SK-N-SH (cell line): ENCODE measurements around the gene CPNE2. TPM values are rescaled to one million over a fixed set of nuclear protein-coding genes. Genes with fewer than 3 reads are reported as not detected.

Experiments used
- CTCF ChIA-PET: fragments of 300-600, 350-600 bp; formaldehyde crosslinking; extraction: SDS; loops from one replicate; lab custom pipeline; 2021; lab: Yijun Ruan, JAX
- POLR2A ChIA-PET: fragments of 350-600 bp; sonication (Branson Sonifier 250); formaldehyde crosslinking; extraction: SDS; loops from one replicate; lab custom pipeline; 2020; ENCODE audit warnings: antibody characterized with exemption, inconsistent platforms; lab: Yijun Ruan, JAX
- DNase-seq: peaks from one replicate; pipeline ENCODE4 v3.0.0; 2012
- H2AFZ ChIP-seq: fragments of 200-600 bp; sonication (generic); 2 replicates; pipeline ENCODE4 v1.8.1; 2016; ENCODE audit warnings: antibody characterized with exemption, mild to moderate bottlenecking, low read depth
- H3F3A ChIP-seq: fragments of 200-600 bp; sonication (generic); replicated peaks from 2 replicates; pipeline ENCODE3; 2016; ENCODE audit warnings: antibody characterized with exemption, mild to moderate bottlenecking; ENCODE audit not compliant: insufficient read depth
- H3K27ac ChIP-seq, 2 experiments: fragments of 200-500 bp in 1 of 2; fragments of 200-600 bp in 1 of 2; sonication (Bioruptor generic) in 1 of 2; sonication (generic), shearing (Covaris generic) in 1 of 2; 2 replicates each; pipeline versions ENCODE4 v1.5.1 to v1.6.1; 2014 to 2016; ENCODE audit warnings: low read depth in 2 of 2, inconsistent platforms in 1 of 2, low read length in 1 of 2, mild to moderate bottlenecking in 1 of 2, mixed read lengths in 1 of 2
- H3K27me3 ChIP-seq: fragments of 200-600 bp; sonication (generic), shearing (Covaris generic); 2 replicates; pipeline ENCODE4 v1.6.1; 2016; ENCODE audit warnings: mixed run types; ENCODE audit not compliant: insufficient read depth
- H3K36me3 ChIP-seq, 2 experiments: fragments of 200-500 bp in 1 of 2; fragments of 200-600 bp in 1 of 2; sonication (Bioruptor generic) in 1 of 2; sonication (generic) in 1 of 2; replicated peaks in 1 of 2; 2 replicates each; pipeline versions ENCODE3 to v1.5.1; 2014 to 2016; ENCODE audit warnings: low read length in 1 of 2, mild to moderate bottlenecking in 1 of 2; ENCODE audit not compliant: insufficient read depth in 2 of 2, control insufficient read depth in 1 of 2
- H3K4me1 ChIP-seq, 2 experiments: fragments of 200-500 bp in 1 of 2; fragments of 200-600 bp in 1 of 2; sonication (Bioruptor generic) in 1 of 2; sonication (generic), shearing (Covaris generic) in 1 of 2; 2 replicates each; pipeline versions ENCODE4 v1.5.1 to v1.6.1; 2014 to 2016; ENCODE audit warnings: low read depth in 1 of 2, low read length in 1 of 2, mixed run types in 1 of 2; ENCODE audit not compliant: insufficient read depth in 2 of 2, control insufficient read depth in 1 of 2
- H3K4me2 ChIP-seq: fragments of 200-600 bp; sonication (generic), shearing (Covaris generic); 2 replicates; pipeline ENCODE4 v1.6.1; 2017; ENCODE audit warnings: mixed run types
- H3K4me3 ChIP-seq, 2 experiments: fragments of 200-500 bp in 1 of 2; fragments of 200-600 bp in 1 of 2; sonication (Bioruptor generic) in 1 of 2; sonication (generic), shearing (Covaris generic) in 1 of 2; 2 replicates each; pipeline versions ENCODE4 v1.5.1 to v1.8.1; 2014 to 2016; ENCODE audit warnings: low read depth in 2 of 2, inconsistent platforms in 1 of 2, low read length in 1 of 2, mild to moderate bottlenecking in 1 of 2, mixed read lengths in 1 of 2, moderate library complexity in 1 of 2
- H3K79me2 ChIP-seq: fragments of 200-600 bp; sonication (generic); 2 replicates; pipeline ENCODE4 v1.8.1; 2017; ENCODE audit warnings: mild to moderate bottlenecking; ENCODE audit not compliant: insufficient read depth
- H3K9ac ChIP-seq: fragments of 200-600 bp; sonication (generic); 2 replicates; pipeline ENCODE4 v1.6.1; 2017; ENCODE audit warnings: mixed run types
- H3K9me2 ChIP-seq: fragments of 200-600 bp; sonication (generic); 2 replicates; pipeline ENCODE4 v1.6.1; 2017; ENCODE audit warnings: mixed run types
- H3K9me3 ChIP-seq: fragments of 200-600 bp; sonication (generic); 2 replicates; pipeline ENCODE4 v1.6.1; 2017; ENCODE audit warnings: mixed run types, mild to moderate bottlenecking, moderate library complexity
- H4K20me1 ChIP-seq: fragments of 200-600 bp; sonication (generic); 2 replicates; pipeline ENCODE4 v1.6.1; 2017; ENCODE audit warnings: mild to moderate bottlenecking, mixed run types; ENCODE audit not compliant: insufficient read depth
- CHD2 ChIP-seq: fragments of 150-350 bp; IDR thresholded peaks from 2 replicates; pipeline ENCODE4 v1.6.1; 2018; ENCODE audit warnings: low read length; ENCODE audit not compliant: partially characterized antibody
- ELF1 ChIP-seq: IDR thresholded peaks from 2 replicates; pipeline ENCODE4 v1.4.0; 2012
- EP300 ChIP-seq, 2 experiments: IDR thresholded peaks; 2 replicates each; pipeline versions ENCODE4 v1.4.0 to v1.6.1; 2012; ENCODE audit warnings: borderline replicate concordance in 1 of 2, low read depth in 1 of 2, low read length in 1 of 2
- FOXJ3 ChIP-seq: sonication (generic); formaldehyde crosslinking; IDR thresholded peaks from 2 replicates; pipeline ENCODE4 v1.5.1; 2020; ENCODE audit warnings: mild to moderate bottlenecking, missing genetic modification reagents
- FOXM1 ChIP-seq: IDR thresholded peaks from 2 replicates; pipeline ENCODE4 v1.4.0; 2012; ENCODE audit warnings: low read depth, mild to moderate bottlenecking
- JUND ChIP-seq: IDR thresholded peaks from 2 replicates; pipeline ENCODE4 v1.4.0; 2012
- MAX ChIP-seq: IDR thresholded peaks from 2 replicates; pipeline ENCODE4 v1.4.0; 2012; ENCODE audit warnings: low read depth
- PBX3 ChIP-seq: IDR thresholded peaks from 2 replicates; pipeline ENCODE4; 2012
- POLR2AphosphoS5 ChIP-seq: IDR thresholded peaks from 2 replicates; pipeline ENCODE4 v1.6.1; 2012; ENCODE audit warnings: low read depth, low read length
- RAD21 ChIP-seq: IDR thresholded peaks from 2 replicates; pipeline ENCODE4 v1.6.1; 2012; ENCODE audit warnings: mild to moderate bottlenecking, low read length
- RFX5 ChIP-seq: IDR thresholded peaks from 2 replicates; pipeline ENCODE4 v1.6.1; 2012; ENCODE audit warnings: mild to moderate bottlenecking, improper control_type of control experiment, low read length
- RXRA ChIP-seq: IDR thresholded peaks from 2 replicates; pipeline ENCODE4 v1.4.0; 2012; ENCODE audit warnings: low read depth, mild to moderate bottlenecking, borderline replicate concordance
- SIN3A ChIP-seq: IDR thresholded peaks from 2 replicates; pipeline ENCODE4 v1.6.1; 2012; ENCODE audit warnings: low read depth, mild to moderate bottlenecking, low read length, moderate library complexity, borderline replicate concordance
- TCF12 ChIP-seq: IDR thresholded peaks from 2 replicates; pipeline ENCODE4 v1.4.0; 2012
- TEAD4 ChIP-seq: IDR thresholded peaks from 2 replicates; pipeline ENCODE4 v1.4.0; 2012; ENCODE audit warnings: mild to moderate bottlenecking, borderline replicate concordance; ENCODE audit not compliant: insufficient read depth
- USF1 ChIP-seq: IDR thresholded peaks from 2 replicates; pipeline ENCODE4 v1.4.0; 2012; ENCODE audit warnings: low read depth, borderline replicate concordance
- USF2 ChIP-seq: fragments of 150-350 bp; IDR thresholded peaks from 2 replicates; pipeline ENCODE4 v1.6.1; 2017; ENCODE audit warnings: antibody characterized with exemption, low read length, low read depth, borderline replicate concordance
- YY1 ChIP-seq: IDR thresholded peaks from 2 replicates; pipeline ENCODE4 v1.4.0; 2012; ENCODE audit warnings: low read depth, mild to moderate bottlenecking
- WGBS: methylation state at CpG from one replicate; pipeline ENCODE4 v1.1.6; 2017; ENCODE audit warnings: low lambda C conversion rate; 5-methylcytosine and 5-hydroxymethylcytosine counted together
- polyA plus RNA-seq, 3 experiments: library from polyadenylated mRNA; depleted of rRNA; stranded (reverse); fragments of >200 nt; gene quantifications; 2 replicates each; pipeline ENCODE4 v1.2.3, GENCODE V29; 2012

The CPNE2 gene
- polyA plus RNA-seq, 1 of the 3 experiments (the other 2 are of a cell fraction) = 73.0 TPM

GRCh38 chr16:57167538-57167937 lies 75.2 kb downstream of the CPNE2 start:
- 94% methylated on average over 3 of the region's 3 CpGs for WGBS
- Histone ChIP-seq H3K9me3 (no peaks in the 10 kb centered on the region), H3K9me2 (no peaks in the 10 kb centered on the region), H3K79me2 (0 out of 2 replicates have a peak, but pooled peaks cover under 1% of the 10 kb centered on the region), H3F3A (peaks cover 18% of the 10 kb centered on the region), H3K27me3 (no peaks in the 10 kb centered on the region), H3K9ac (no peak overlapping the region), H3K4me1 (peaks cover 0 to 3% of the 10 kb centered on the region in 2 experiments; a peak in 1 of 4 replicates), H3K4me3 (no peak overlapping the region), H3K36me3 (peaks cover 67 to 74% of the 10 kb centered on the region in 2 experiments), H2AFZ (no peak overlapping the region), H4K20me1 (no peaks in the 10 kb centered on the region), H3K27ac (no peak overlapping the region), H3K4me2 (no peak overlapping the region)
- ChIA-PET POLR2A (no interaction called here), CTCF (interaction anchor here (0.6 to 1.0 kb wide), 8 partner anchors 16 to 211 kb away, joined by 3 to 6 read pairs (median 4); partner anchors contain the start of gene CPNE2)
- no peak for TF ChIP-seq FOXJ3
- TF ChIP-seq MAX = no peak
- TF ChIP-seq USF1 = no peak
- no peak for TF ChIP-seq EP300 (IDR thresholded peaks at IDR 0.05; ENCODE audit: borderline replicate concordance in 1 of 2, low read depth in 1 of 2, low read length in 1 of 2)
- TF ChIP-seq ELF1 = no peak
- no peak for TF ChIP-seq YY1
- no peak for TF ChIP-seq RAD21
- TF ChIP-seq POLR2AphosphoS5 = no peak
- TF ChIP-seq USF2 = no peak
- no peak for TF ChIP-seq CHD2
- no peak for TF ChIP-seq TCF12
- no peak for TF ChIP-seq RXRA
- no peak for TF ChIP-seq TEAD4
- TF ChIP-seq SIN3A = no peak
- TF ChIP-seq RFX5 = no peak
- no peak for TF ChIP-seq FOXM1
- TF ChIP-seq JUND = no peak
- TF ChIP-seq PBX3 = no peak
- no peak for DNase-seq
